WTC11 (cell line): Measurements from ENCODE around the gene CDK2AP2. TPM values are rescaled to one million over a fixed set of nuclear protein-coding genes. Genes with fewer than 3 reads are reported as not detected.

ENCODE experiments used
- ATAC-seq: fragments of 200-7000 bp; cut with Tn5 transposase; 2 replicates; pipeline ENCODE4 v1.10.0; 2021; ENCODE audit warnings: mild to moderate bottlenecking, moderate library complexity
- CTCF ChIA-PET: fragments of 300-600 bp; sonication (Branson Sonifier 250); formaldehyde crosslinking; loops from one replicate; lab custom pipeline; 2021; ENCODE audit warnings: antibody characterized with exemption; lab: Charles Lee
- POLR2A ChIA-PET: fragments of 350-600 bp; sonication (Branson Sonifier 250); formaldehyde crosslinking; loops from one replicate; lab custom pipeline; 2021; ENCODE audit warnings: antibody characterized with exemption; lab: Charles Lee
- DNase-seq: peaks from one replicate; pipeline ENCODE4 v3.0.0; 2021; ENCODE audit warnings: low spot score
- H3K27ac Mint-ChIP-seq: 2 replicates; pipeline ENCODE4 v1.8.0; 2021; ENCODE audit warnings: mixed read lengths
- H3K27me3 Mint-ChIP-seq: 2 replicates; pipeline ENCODE4 v1.8.0; 2021; ENCODE audit warnings: low read depth, mild to moderate bottlenecking, moderate library complexity, mixed read lengths
- H3K36me3 Mint-ChIP-seq: 2 replicates; pipeline ENCODE4 v1.8.0; 2021; ENCODE audit warnings: mixed read lengths
- H3K4me1 Mint-ChIP-seq: 2 replicates; pipeline ENCODE4 v1.8.0; 2022; ENCODE audit warnings: mixed read lengths
- H3K4me3 Mint-ChIP-seq: 2 replicates; pipeline ENCODE4 v1.8.0; 2021; ENCODE audit warnings: mild to moderate bottlenecking, moderate library complexity, mixed read lengths
- H3K9me3 Mint-ChIP-seq: 2 replicates; pipeline ENCODE4 v1.8.0; 2021; ENCODE audit warnings: mixed read lengths
- E2F1 ChIP-seq: sonication (generic); formaldehyde crosslinking; IDR thresholded peaks from 2 replicates; pipeline ENCODE4 v1.8.0; 2022; ENCODE audit warnings: mild to moderate bottlenecking, missing genetic modification reagents
- ELF4 ChIP-seq: sonication (generic); formaldehyde crosslinking; IDR thresholded peaks from 2 replicates; pipeline ENCODE4 v1.8.1; 2022; ENCODE audit warnings: low read depth, mild to moderate bottlenecking, moderate library complexity, missing genetic modification reagents
- FOXP1 ChIP-seq: sonication (generic); formaldehyde crosslinking; IDR thresholded peaks from 2 replicates; pipeline ENCODE4 v1.8.0; 2022; ENCODE audit warnings: missing genetic modification reagents, mild to moderate bottlenecking, moderate library complexity, borderline replicate concordance
- JAZF1 ChIP-seq: fragments of 250-450 bp; sonication (Bioruptor Pico); IDR thresholded peaks from 2 replicates; pipeline ENCODE4 v1.9.0; 2021; ENCODE audit warnings: moderate library complexity, mild to moderate bottlenecking, inconsistent platforms
- NFYB ChIP-seq: sonication (generic); formaldehyde crosslinking; conservative IDR thresholded peaks from 2 replicates; pipeline ENCODE4 v1.8.0; 2022; ENCODE audit warnings: low read depth, missing genetic modification reagents
- ZNF219 ChIP-seq: sonication (generic); formaldehyde crosslinking; IDR thresholded peaks from 2 replicates; pipeline ENCODE4 v1.8.0; 2023; ENCODE audit warnings: missing genetic modification reagents, mild to moderate bottlenecking, borderline replicate concordance
- ZNF263 ChIP-seq: sonication (generic); formaldehyde crosslinking; IDR thresholded peaks from 2 replicates; pipeline ENCODE4 v1.8.1; 2022; ENCODE audit warnings: low read depth, mild to moderate bottlenecking, moderate library complexity, missing genetic modification reagents
- ZNF416 ChIP-seq: fragments of 250-450 bp; sonication (Bioruptor Pico); IDR thresholded peaks from 2 replicates; pipeline ENCODE4 v1.9.0; 2021; ENCODE audit warnings: mild to moderate bottlenecking, inconsistent platforms
- ZNF425 ChIP-seq: fragments of 250-450 bp; sonication (Bioruptor Pico); conservative IDR thresholded peaks from 2 replicates; pipeline ENCODE4 v1.9.0; 2021; ENCODE audit warnings: mild to moderate bottlenecking
- total RNA-seq: library from RNA; stranded (reverse); gene quantifications from 3 replicates; pipeline ENCODE4 v1.2.3, GENCODE V29; 2021
- TF ChIP-seq, protein P1 (sequence below): sonication (generic); formaldehyde crosslinking; IDR thresholded peaks from 2 replicates; pipeline ENCODE4 v1.8.0; 2022; ENCODE audit warnings: missing genetic modification reagents
- TF ChIP-seq, protein P2 (sequence below): sonication (generic); formaldehyde crosslinking; IDR thresholded peaks from 2 replicates; pipeline ENCODE4 v1.8.1; 2023; ENCODE audit warnings: mild to moderate bottlenecking, missing genetic modification reagents
- TF ChIP-seq, protein P3 (sequence below): sonication (generic); formaldehyde crosslinking; IDR thresholded peaks from 2 replicates; pipeline ENCODE4 v1.8.1; 2022; ENCODE audit warnings: low read depth, mild to moderate bottlenecking, moderate library complexity, missing genetic modification reagents, borderline replicate concordance
- TF ChIP-seq, protein P4 (sequence below): fragments of 250-450 bp; sonication (Bioruptor Pico); IDR thresholded peaks from 2 replicates; pipeline ENCODE4 v1.9.0; 2021; ENCODE audit warnings: mild to moderate bottlenecking

Gene CDK2AP2
- total RNA-seq, 1 experiment from 2014 or later, result 53.1 TPM

- ATAC-seq (no peak), DNase-seq (no peak)
- Mint-ChIP-seq H3K27ac (no peak overlapping the region), H3K9me3 (no peaks in the 10 kb centered on the region), H3K36me3 (no peaks in the 10 kb centered on the region), H3K4me3 (no peak overlapping the region), H3K4me1 (peaks cover 17% of the 10 kb centered on the region), H3K27me3 (peaks cover 12% of the 10 kb centered on the region)
- TF ChIP-seq, protein P1, sequence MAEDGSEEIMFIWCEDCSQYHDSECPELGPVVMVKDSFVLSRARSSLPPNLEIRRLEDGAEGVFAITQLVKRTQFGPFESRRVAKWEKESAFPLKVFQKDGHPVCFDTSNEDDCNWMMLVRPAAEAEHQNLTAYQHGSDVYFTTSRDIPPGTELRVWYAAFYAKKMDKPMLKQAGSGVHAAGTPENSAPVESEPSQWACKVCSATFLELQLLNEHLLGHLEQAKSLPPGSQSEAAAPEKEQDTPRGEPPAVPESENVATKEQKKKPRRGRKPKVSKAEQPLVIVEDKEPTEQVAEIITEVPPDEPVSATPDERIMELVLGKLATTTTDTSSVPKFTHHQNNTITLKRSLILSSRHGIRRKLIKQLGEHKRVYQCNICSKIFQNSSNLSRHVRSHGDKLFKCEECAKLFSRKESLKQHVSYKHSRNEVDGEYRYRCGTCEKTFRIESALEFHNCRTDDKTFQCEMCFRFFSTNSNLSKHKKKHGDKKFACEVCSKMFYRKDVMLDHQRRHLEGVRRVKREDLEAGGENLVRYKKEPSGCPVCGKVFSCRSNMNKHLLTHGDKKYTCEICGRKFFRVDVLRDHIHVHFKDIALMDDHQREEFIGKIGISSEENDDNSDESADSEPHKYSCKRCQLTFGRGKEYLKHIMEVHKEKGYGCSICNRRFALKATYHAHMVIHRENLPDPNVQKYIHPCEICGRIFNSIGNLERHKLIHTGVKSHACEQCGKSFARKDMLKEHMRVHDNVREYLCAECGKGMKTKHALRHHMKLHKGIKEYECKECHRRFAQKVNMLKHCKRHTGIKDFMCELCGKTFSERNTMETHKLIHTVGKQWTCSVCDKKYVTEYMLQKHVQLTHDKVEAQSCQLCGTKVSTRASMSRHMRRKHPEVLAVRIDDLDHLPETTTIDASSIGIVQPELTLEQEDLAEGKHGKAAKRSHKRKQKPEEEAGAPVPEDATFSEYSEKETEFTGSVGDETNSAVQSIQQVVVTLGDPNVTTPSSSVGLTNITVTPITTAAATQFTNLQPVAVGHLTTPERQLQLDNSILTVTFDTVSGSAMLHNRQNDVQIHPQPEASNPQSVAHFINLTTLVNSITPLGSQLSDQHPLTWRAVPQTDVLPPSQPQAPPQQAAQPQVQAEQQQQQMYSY (CRISPR knock-in tag), result no peak
- no peak for TF ChIP-seq ZNF425 (CRISPR knock-in tag)
- no peak for TF ChIP-seq FOXP1 (CRISPR knock-in tag)
- TF ChIP-seq, protein P2, sequence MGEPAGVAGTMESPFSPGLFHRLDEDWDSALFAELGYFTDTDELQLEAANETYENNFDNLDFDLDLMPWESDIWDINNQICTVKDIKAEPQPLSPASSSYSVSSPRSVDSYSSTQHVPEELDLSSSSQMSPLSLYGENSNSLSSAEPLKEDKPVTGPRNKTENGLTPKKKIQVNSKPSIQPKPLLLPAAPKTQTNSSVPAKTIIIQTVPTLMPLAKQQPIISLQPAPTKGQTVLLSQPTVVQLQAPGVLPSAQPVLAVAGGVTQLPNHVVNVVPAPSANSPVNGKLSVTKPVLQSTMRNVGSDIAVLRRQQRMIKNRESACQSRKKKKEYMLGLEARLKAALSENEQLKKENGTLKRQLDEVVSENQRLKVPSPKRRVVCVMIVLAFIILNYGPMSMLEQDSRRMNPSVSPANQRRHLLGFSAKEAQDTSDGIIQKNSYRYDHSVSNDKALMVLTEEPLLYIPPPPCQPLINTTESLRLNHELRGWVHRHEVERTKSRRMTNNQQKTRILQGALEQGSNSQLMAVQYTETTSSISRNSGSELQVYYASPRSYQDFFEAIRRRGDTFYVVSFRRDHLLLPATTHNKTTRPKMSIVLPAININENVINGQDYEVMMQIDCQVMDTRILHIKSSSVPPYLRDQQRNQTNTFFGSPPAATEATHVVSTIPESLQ (CRISPR knock-in tag), result no peak
- no peak for TF ChIP-seq JAZF1 (CRISPR knock-in tag)
- TF ChIP-seq ZNF416, result no peak
- ChIA-PET POLR2A (no interaction called here), CTCF (no interaction called here)
These were observed 6.1 kb downstream of the CDK2AP2 start for GRCh38 chr11:67501854-67502253.

DNA sequence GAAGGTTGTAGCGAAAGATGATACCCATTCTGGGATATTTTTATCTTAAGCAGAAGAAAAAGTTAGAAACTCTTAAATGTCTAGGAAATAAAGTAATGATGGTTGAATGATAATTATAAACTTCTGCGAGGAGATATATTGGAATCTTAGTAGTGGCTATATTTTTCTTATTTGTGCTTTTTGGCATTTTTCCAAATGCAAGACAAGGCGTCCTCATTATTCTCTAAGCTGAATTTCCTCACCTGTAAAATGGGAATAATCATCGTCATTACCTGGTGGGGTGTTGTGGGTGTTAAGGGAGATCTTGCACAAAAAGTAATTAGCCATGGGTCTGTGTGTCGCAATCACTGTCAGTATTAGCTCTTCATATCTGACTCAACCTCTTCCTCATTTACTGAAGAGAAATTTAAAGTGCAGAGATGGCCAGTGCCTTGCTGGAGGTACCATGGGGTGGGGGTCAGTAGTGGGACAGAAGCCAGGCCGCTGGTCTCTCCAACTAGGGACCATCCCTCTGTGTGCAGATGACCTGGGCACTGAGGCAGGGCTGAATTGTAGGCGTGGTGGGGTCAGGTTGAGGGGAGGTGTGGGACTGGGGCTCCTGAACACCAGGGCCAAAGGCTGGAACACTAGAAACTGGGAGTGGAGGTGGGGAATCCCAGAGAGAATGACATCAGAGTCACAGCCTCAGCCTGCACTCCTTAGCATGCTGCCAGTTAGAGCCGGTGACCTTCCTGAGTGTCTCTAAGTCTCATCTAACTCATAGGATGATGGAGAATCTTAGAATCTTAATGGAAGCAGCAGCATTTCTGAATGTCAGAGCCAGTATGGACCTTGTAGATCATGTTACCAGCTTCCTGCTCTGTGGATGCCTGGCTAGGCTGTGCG is 6.9 kb downstream of the CDK2AP2 start:
- Mint-ChIP-seq H3K4me3 (no peak overlapping the region), H3K27ac (no peak overlapping the region), H3K27me3 (peaks cover 12% of the 10 kb centered on the region), H3K36me3 (no peaks in the 10 kb centered on the region), H3K4me1 (peaks cover 9% of the 10 kb centered on the region), H3K9me3 (no peaks in the 10 kb centered on the region)
- CTCF ChIA-PET, result no interaction called here
- ATAC-seq (no peak), DNase-seq (no peak)
- TF ChIP-seq, protein P3, sequence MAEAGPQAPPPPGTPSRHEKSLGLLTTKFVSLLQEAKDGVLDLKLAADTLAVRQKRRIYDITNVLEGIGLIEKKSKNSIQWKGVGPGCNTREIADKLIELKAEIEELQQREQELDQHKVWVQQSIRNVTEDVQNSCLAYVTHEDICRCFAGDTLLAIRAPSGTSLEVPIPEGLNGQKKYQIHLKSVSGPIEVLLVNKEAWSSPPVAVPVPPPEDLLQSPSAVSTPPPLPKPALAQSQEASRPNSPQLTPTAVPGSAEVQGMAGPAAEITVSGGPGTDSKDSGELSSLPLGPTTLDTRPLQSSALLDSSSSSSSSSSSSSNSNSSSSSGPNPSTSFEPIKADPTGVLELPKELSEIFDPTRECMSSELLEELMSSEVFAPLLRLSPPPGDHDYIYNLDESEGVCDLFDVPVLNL (CRISPR knock-in tag), result no peak
- no peak for TF ChIP-seq ZNF263
- TF ChIP-seq, protein P2 (CRISPR knock-in tag), result no peak
- no peak for TF ChIP-seq E2F1 (CRISPR knock-in tag)
- no peak for TF ChIP-seq ELF4
- no peak for TF ChIP-seq ZNF219 (CRISPR knock-in tag)
- TF ChIP-seq, protein P4, sequence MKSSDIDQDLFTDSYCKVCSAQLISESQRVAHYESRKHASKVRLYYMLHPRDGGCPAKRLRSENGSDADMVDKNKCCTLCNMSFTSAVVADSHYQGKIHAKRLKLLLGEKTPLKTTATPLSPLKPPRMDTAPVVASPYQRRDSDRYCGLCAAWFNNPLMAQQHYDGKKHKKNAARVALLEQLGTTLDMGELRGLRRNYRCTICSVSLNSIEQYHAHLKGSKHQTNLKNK (CRISPR knock-in tag), result no peak
- no peak for TF ChIP-seq NFYB
- POLR2A ChIA-PET, result no interaction called here
